Neural progenitor cell (in vitro differentiated cells): Measurements from ENCODE around the gene NCOA3. TPM values are rescaled to one million over a fixed set of nuclear protein-coding genes. Genes with fewer than 3 reads are reported as not detected.

ENCODE experiments used
- DNase-seq: peaks from one replicate; pipeline ENCODE4 v3.0.0-alpha.2; 2016; ENCODE audit warnings: low spot score
- H2AFZ ChIP-seq: fragments of 200-600 bp; sonication (generic); replicated peaks from 2 replicates; pipeline ENCODE4 v1.6.1; 2016; ENCODE audit warnings: antibody characterized with exemption
- H3F3A ChIP-seq: fragments of 200-600 bp; sonication (generic); 2 replicates; pipeline ENCODE4 v1.6.1; 2016; ENCODE audit warnings: antibody characterized with exemption, low read depth
- H3K27ac ChIP-seq: fragments of 200-600 bp; sonication (generic); 2 replicates; pipeline ENCODE4 v1.5.1; 2016; ENCODE audit warnings: mild to moderate bottlenecking
- H3K27me3 ChIP-seq: fragments of 200-600 bp; sonication (generic); 2 replicates; pipeline ENCODE4 v1.6.1; 2016; ENCODE audit warnings: mild to moderate bottlenecking, moderate library complexity
- H3K36me3 ChIP-seq: fragments of 200-600 bp; sonication (generic); 2 replicates; pipeline ENCODE4 v1.5.1; 2016
- H3K4me1 ChIP-seq: fragments of 200-600 bp; sonication (generic); 2 replicates; pipeline ENCODE4 v1.6.1; 2016; ENCODE audit warnings: mixed run types
- H3K4me2 ChIP-seq: fragments of 200-600 bp; sonication (generic); 2 replicates; pipeline ENCODE4 v1.6.1; 2016
- H3K4me3 ChIP-seq: fragments of 200-600 bp; sonication (generic); 2 replicates; pipeline ENCODE4 v1.5.1; 2016
- H3K79me2 ChIP-seq: fragments of 200-600 bp; sonication (generic); 2 replicates; pipeline ENCODE4 v1.6.1; 2016; ENCODE audit warnings: low read depth
- H3K9ac ChIP-seq: fragments of 200-600 bp; sonication (generic); 2 replicates; pipeline ENCODE4 v1.6.1; 2016
- H3K9me3 ChIP-seq: fragments of 200-600 bp; sonication (generic); 2 replicates; pipeline ENCODE4 v1.5.1; 2016; ENCODE audit warnings: low read depth
- H4K20me1 ChIP-seq: fragments of 200-600 bp; sonication (generic); 2 replicates; pipeline ENCODE4 v1.6.1; 2016; ENCODE audit warnings: low read depth
- H3K27ac Mint-ChIP-seq: 3 replicates; pipeline ENCODE4 v1.8.0; 2021; ENCODE audit warnings: mixed read lengths
- H3K27me3 Mint-ChIP-seq: 2 replicates; pipeline ENCODE4 v1.8.0; 2022; ENCODE audit warnings: low read depth, mild to moderate bottlenecking, inconsistent platforms, moderate library complexity, mixed read lengths; ENCODE audit not compliant: insufficient read depth
- H3K36me3 Mint-ChIP-seq: 3 replicates; pipeline ENCODE4 v1.8.0; 2021; ENCODE audit warnings: mixed read lengths
- H3K4me1 Mint-ChIP-seq: 3 replicates; pipeline ENCODE4 v1.8.0; 2021; ENCODE audit warnings: mixed read lengths
- H3K4me3 Mint-ChIP-seq: 3 replicates; pipeline ENCODE4 v1.8.0; 2021; ENCODE audit warnings: mild to moderate bottlenecking, moderate library complexity, mixed read lengths
- H3K9me3 Mint-ChIP-seq: 3 replicates; pipeline ENCODE4 v1.8.0; 2020; ENCODE audit warnings: mixed read lengths
- CTCF ChIP-seq: fragments of 200-600 bp; sonication (generic); IDR thresholded peaks from 2 replicates; pipeline ENCODE4 v1.5.1; 2017; ENCODE audit warnings: antibody characterized with exemption, mild to moderate bottlenecking
- EZH2 ChIP-seq: fragments of 200-600 bp; sonication (generic); IDR thresholded peaks from 2 replicates; pipeline ENCODE4 v1.6.1; 2017; ENCODE audit warnings: antibody characterized with exemption, mild to moderate bottlenecking, moderate library complexity
- EZH2phosphoT487 ChIP-seq: fragments of 200-600 bp; sonication (generic); IDR thresholded peaks from 2 replicates; pipeline ENCODE4 v1.6.1; 2017; ENCODE audit warnings: antibody characterized with exemption
- total RNA-seq: library from RNA; depleted of rRNA; stranded (reverse); fragments of >200 nt; gene quantifications from 2 replicates; pipeline ENCODE4 v1.2.3, GENCODE V29; 2015; ENCODE audit warnings: low replicate concordance

Gene NCOA3
- total RNA-seq, 1 donor from 2014 or later: 64.5 TPM

- Mint-ChIP-seq H3K4me3 (no peak overlapping the region), H3K27me3 (peaks cover 2% of the 10 kb centered on the region), H3K27ac (no peak overlapping the region), H3K4me1 (peaks cover 27% of the 10 kb centered on the region), H3K9me3 (no peaks in the 10 kb centered on the region), H3K36me3 (no peaks in the 10 kb centered on the region)
- H3K4me3 ChIP-seq: no peak overlapping the region
- H3F3A ChIP-seq: peaks cover 27% of the 10 kb centered on the region
- H3K4me1 ChIP-seq: peaks cover 30% of the 10 kb centered on the region
- TF ChIP-seq CTCF (no peak), EZH2 (no peak), EZH2phosphoT487 (no peak)
- peaks cover 100% of the 10 kb centered on the region for H3K79me2 ChIP-seq
- no peaks in the 10 kb centered on the region for H3K36me3 ChIP-seq
- no peak overlapping the region for H3K9ac ChIP-seq
- peaks cover 95% of the 10 kb centered on the region for H4K20me1 ChIP-seq
- DNase-seq: no peak
- H2AFZ ChIP-seq: no peak overlapping the region
- no peaks in the 10 kb centered on the region for H3K9me3 ChIP-seq
- no peak overlapping the region for H3K27ac ChIP-seq
- no peaks in the 10 kb centered on the region for H3K27me3 ChIP-seq
- H3K4me2 ChIP-seq: no peak overlapping the region
These were observed 59.5 kb downstream of the NCOA3 start for GRCh38 chr20:47561180-47561579.

DNA sequence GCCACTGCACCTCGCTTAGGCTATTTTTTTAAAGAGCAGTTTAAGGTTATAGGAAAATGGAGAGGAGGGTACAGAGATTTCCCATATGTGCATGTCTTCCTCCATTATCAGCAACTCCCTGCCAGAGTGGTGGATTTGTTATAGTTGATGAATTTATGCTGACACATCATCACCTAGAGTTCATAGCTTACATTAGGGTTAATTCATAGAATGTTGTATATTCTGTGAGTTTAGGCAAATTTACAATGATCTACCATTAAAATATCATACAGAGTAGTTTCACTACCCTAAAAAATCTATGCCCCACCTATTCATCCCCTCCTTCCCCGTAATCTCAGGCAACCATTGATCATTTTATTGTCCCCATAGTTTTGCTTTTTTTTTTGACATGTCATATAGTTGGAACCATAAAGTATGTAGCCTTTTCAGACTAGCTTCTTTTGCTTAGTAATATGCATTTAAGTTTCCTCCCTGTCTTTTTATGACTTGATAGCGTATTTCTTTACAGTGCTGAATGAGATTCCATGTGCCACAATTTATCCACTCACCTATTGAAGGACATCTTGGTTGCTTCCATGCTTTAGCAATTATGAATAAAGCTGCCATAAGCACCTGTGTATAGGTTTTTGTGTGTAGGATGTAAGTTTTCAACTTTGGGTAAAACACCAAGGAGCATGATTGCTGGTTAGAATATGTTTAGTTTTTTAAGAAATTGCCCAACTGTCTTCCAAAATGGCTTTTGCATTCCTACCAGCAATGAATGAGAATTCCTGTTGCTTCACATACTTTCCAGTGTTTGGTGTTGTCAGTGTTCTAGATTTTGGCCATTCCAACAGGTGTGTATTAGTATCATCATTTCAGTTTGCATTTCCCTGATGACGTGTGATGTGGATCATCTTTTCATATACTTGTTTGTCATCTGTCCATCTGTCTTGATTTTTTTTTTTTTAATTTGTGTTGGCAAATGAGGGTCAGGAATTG, 60.2 kb downstream of the NCOA3 start:
- Histone ChIP-seq H3K4me2 (no peak overlapping the region), H3K79me2 (peaks cover 100% of the 10 kb centered on the region), H3F3A (peaks cover 25% of the 10 kb centered on the region), H4K20me1 (peaks cover 93% of the 10 kb centered on the region), H3K36me3 (no peaks in the 10 kb centered on the region), H3K9ac (no peak overlapping the region), H2AFZ (no peak overlapping the region), H3K27me3 (no peaks in the 10 kb centered on the region), H3K4me3 (no peak overlapping the region), H3K27ac (no peak overlapping the region), H3K9me3 (no peaks in the 10 kb centered on the region), H3K4me1 (peaks cover 24% of the 10 kb centered on the region)
- Mint-ChIP-seq H3K9me3 (no peaks in the 10 kb centered on the region), H3K27ac (no peak overlapping the region), H3K4me1 (peaks cover 20% of the 10 kb centered on the region), H3K36me3 (no peaks in the 10 kb centered on the region), H3K4me3 (no peak overlapping the region), H3K27me3 (peaks cover 2% of the 10 kb centered on the region)
- no peak for DNase-seq
- TF ChIP-seq EZH2phosphoT487: no peak
- TF ChIP-seq EZH2: no peak
- no peak for TF ChIP-seq CTCF

DNA sequence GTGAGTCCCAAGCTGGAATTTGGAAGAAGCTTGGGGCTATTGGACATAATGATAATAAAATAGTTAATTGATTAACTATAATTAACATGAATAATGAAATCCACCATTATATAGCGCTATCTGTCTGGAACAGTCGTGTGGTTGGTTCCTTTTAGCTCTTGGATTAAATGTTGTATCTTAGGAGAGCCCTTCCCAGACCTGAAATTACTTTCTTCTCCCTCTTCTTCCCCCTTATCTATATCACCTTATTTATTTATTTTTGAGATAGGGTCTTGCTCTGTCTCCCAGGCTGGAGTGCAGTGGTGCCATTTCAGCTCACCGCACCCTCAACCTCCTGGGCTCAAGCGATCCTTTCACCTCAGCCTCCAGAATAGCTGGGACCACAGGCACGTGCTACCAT, 64.6 kb downstream of the NCOA3 start:
- Histone ChIP-seq H3K4me2 (no peak overlapping the region), H3K27ac (no peak overlapping the region), H3K9me3 (no peaks in the 10 kb centered on the region), H4K20me1 (peaks cover 54% of the 10 kb centered on the region), H3K4me3 (no peak overlapping the region), H2AFZ (no peak overlapping the region), H3K4me1 (no peaks in the 10 kb centered on the region), H3K27me3 (no peaks in the 10 kb centered on the region), H3K36me3 (no peaks in the 10 kb centered on the region), H3F3A (no peaks in the 10 kb centered on the region), H3K79me2 (peaks cover 99% of the 10 kb centered on the region), H3K9ac (no peak overlapping the region)
- Mint-ChIP-seq H3K4me1 (peaks cover 2% of the 10 kb centered on the region), H3K27me3 (peaks cover 2% of the 10 kb centered on the region), H3K27ac (no peak overlapping the region), H3K9me3 (peaks cover 5% of the 10 kb centered on the region), H3K36me3 (peaks cover 15% of the 10 kb centered on the region), H3K4me3 (no peak overlapping the region)
- no peak for TF ChIP-seq EZH2phosphoT487
- TF ChIP-seq EZH2: no peak
- TF ChIP-seq CTCF: no peak
- no peak for DNase-seq
